Breast epithelium (tissue), 4 donors: Measurements from ENCODE around the gene NCEH1. TPM values are rescaled to one million over a fixed set of nuclear protein-coding genes. Genes with fewer than 3 reads are reported as not detected.
"Not testable (repeated sequence)": the region's sequence is repeated elsewhere in the genome, so short reads cannot be mapped to it uniquely, and the experiment has no call there.

Experiments
- DNase-seq, 2 donors: peaks; one replicate each; pipeline ENCODE4 v3.0.0-alpha.2; 2019; ENCODE audit warnings: low spot score in 2 of 2
- H3K27ac ChIP-seq, 2 donors: fragments of 200-600 bp; sonication (generic) in 1 of 2; one replicate each; pipeline ENCODE4 v1.5.1; 2016 to 2019; ENCODE audit warnings: mild to moderate bottlenecking in 1 of 2
- H3K27me3 ChIP-seq, 2 donors: fragments of 200-600 bp; sonication (generic) in 1 of 2; one replicate each; pipeline versions ENCODE4 v1.5.1 to v1.6.0; 2017 to 2019; ENCODE audit warnings: control low read depth in 1 of 2, mild to moderate bottlenecking in 1 of 2
- H3K36me3 ChIP-seq: fragments of 200-600 bp; one replicate; pipeline ENCODE4 v1.5.1; 2019
- H3K4me1 ChIP-seq, 2 donors: fragments of 200-600 bp; sonication (generic); one replicate each; pipeline ENCODE4 v1.5.1; 2016 to 2019; ENCODE audit warnings: control low read depth in 1 of 2
- H3K4me3 ChIP-seq, 3 donors: fragments of 200-600 bp; sonication (generic); 1 replicate in 2 of 3; 2 replicates in 1 of 3; pipeline ENCODE4 v1.5.1; 2016 to 2019; ENCODE audit warnings: mild to moderate bottlenecking in 3 of 3, moderate library complexity in 2 of 3
- H3K9me3 ChIP-seq, 2 donors: fragments of 200-600 bp; sonication (generic) in 1 of 2; one replicate each; pipeline ENCODE4 v1.5.1; 2016 to 2019; ENCODE audit warnings: control low read depth in 1 of 2
- POLR2A ChIP-seq: fragments of 450-650 bp; IDR thresholded peaks from one replicate; pipeline ENCODE4 v1.6.1; 2016; ENCODE audit warnings: antibody characterized with exemption, mild to moderate bottlenecking, moderate library complexity
- POLR2AphosphoS5 ChIP-seq, 3 donors: sonication (generic); formaldehyde crosslinking; IDR thresholded peaks; one replicate each; pipeline ENCODE4 v1.6.1; 2017; ENCODE audit warnings: antibody characterized with exemption in 3 of 3
- intact Hi-C: fragments of 100-400 bp; cut with DNase I; formaldehyde crosslinking; loops from one replicate; pipeline ENCODE4 v1.15.1; 2023; ENCODE audit warnings: low total_unique reads
- total RNA-seq, 3 donors: library from RNA; depleted of rRNA; stranded (reverse); fragments of >200 nt; gene quantifications; one replicate each; pipeline ENCODE4 v1.1.0, GENCODE V29; 2016
- TF ChIP-seq, protein P1 (sequence below), 3 donors: fragments of 450-650 bp; IDR thresholded peaks; one replicate each; pipeline ENCODE4 v1.5.1; 2016 to 2017; ENCODE audit warnings: antibody characterized with exemption in 3 of 3, mild to moderate bottlenecking in 3 of 3, moderate library complexity in 3 of 3

The NCEH1 gene
- total RNA-seq, 3 donors from 2014 or later: 8.5 to 23.9 (median 10.4) TPM

GRCh38 chr3:172596394-172596706, 114.5 kb downstream of the NCEH1 start:
- Histone ChIP-seq H3K9me3 (no peaks in the 10 kb centered on the region), H3K27ac (peak overlapping the region; percentile 84 to 89), H3K36me3 (no peaks in the 10 kb centered on the region), H3K4me3 (no peak overlapping the region), H3K27me3 (no peaks in the 10 kb centered on the region), H3K4me1 (peaks cover 0 to 13% of the 10 kb centered on the region in 2 donors)
- DNase-seq: no peak
- TF ChIP-seq, protein P1, sequence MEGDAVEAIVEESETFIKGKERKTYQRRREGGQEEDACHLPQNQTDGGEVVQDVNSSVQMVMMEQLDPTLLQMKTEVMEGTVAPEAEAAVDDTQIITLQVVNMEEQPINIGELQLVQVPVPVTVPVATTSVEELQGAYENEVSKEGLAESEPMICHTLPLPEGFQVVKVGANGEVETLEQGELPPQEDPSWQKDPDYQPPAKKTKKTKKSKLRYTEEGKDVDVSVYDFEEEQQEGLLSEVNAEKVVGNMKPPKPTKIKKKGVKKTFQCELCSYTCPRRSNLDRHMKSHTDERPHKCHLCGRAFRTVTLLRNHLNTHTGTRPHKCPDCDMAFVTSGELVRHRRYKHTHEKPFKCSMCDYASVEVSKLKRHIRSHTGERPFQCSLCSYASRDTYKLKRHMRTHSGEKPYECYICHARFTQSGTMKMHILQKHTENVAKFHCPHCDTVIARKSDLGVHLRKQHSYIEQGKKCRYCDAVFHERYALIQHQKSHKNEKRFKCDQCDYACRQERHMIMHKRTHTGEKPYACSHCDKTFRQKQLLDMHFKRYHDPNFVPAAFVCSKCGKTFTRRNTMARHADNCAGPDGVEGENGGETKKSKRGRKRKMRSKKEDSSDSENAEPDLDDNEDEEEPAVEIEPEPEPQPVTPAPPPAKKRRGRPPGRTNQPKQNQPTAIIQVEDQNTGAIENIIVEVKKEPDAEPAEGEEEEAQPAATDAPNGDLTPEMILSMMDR (IDR thresholded peaks at IDR 0.05): no peak
- no peak for TF ChIP-seq POLR2AphosphoS5 (IDR thresholded peaks at IDR 0.05)
- TF ChIP-seq POLR2A: no peak
- intact Hi-C loops: no loop called here

- Histone ChIP-seq H3K36me3 (no peaks in the 10 kb centered on the region), H3K27me3 (no peaks in the 10 kb centered on the region), H3K9me3 (no peaks in the 10 kb centered on the region), H3K4me3 (peak overlapping the region; percentile 31 to 57 (median 41)), H3K27ac (peak overlapping the region; percentile 84 to 89), H3K4me1 (peaks cover 0 to 13% of the 10 kb centered on the region in 2 donors)
- no peak for DNase-seq
- TF ChIP-seq POLR2A: no peak
- TF ChIP-seq, protein P1 (IDR thresholded peaks at IDR 0.05): peak; percentile 68 to 84 (median 79)
- TF ChIP-seq POLR2AphosphoS5 (IDR thresholded peaks at IDR 0.05): peak in 1 of 3 donors; percentile 34
- intact Hi-C loops: no loop called here
These were observed 115.0 kb downstream of the NCEH1 start for GRCh38 chr3:172595664-172596393.

GRCh38 chr3:172594900-172595663, 115.8 kb downstream of the NCEH1 start:
- H3K27ac ChIP-seq: peak overlapping the region; percentile 84 to 89
- H3K27me3 ChIP-seq, H3K9me3 ChIP-seq, H3K36me3 ChIP-seq, intact Hi-C loops, DNase-seq: not testable (repeated sequence)
- H3K4me3 ChIP-seq: peak overlapping the region in 1 of 3 donors; percentile 9
- H3K4me1 ChIP-seq: peaks cover 0 to 13% of the 10 kb centered on the region in 2 donors

- Histone ChIP-seq H3K4me1 (peaks cover 0 to 13% of the 10 kb centered on the region in 2 donors), H3K27me3 (no peaks in the 10 kb centered on the region), H3K36me3 (no peaks in the 10 kb centered on the region), H3K4me3 (no peak overlapping the region), H3K9me3 (no peaks in the 10 kb centered on the region), H3K27ac (peak overlapping the region in 1 of 2 donors; percentile 19)
- TF ChIP-seq, protein P1 (IDR thresholded peaks at IDR 0.05): no peak
- DNase-seq: no peak
- intact Hi-C loops: no loop called here
These were observed 117.8 kb downstream of the NCEH1 start for GRCh38 chr3:172592898-172593669.

GRCh38 chr3:172591876-172592771, 118.7 kb downstream of the NCEH1 start:
- H3K9me3 ChIP-seq: no peaks in the 10 kb centered on the region
- TF ChIP-seq, protein P1 (IDR thresholded peaks at IDR 0.05): no peak
- TF ChIP-seq POLR2A (no peak), POLR2AphosphoS5 (IDR thresholded peaks at IDR 0.05) (no peak)
- peaks cover 0 to 13% of the 10 kb centered on the region in 2 donors for H3K4me1 ChIP-seq
- no peak for DNase-seq
- H3K4me3 ChIP-seq: no peak overlapping the region
- intact Hi-C loops: no loop called here
- H3K27me3 ChIP-seq: no peaks in the 10 kb centered on the region
- no peak overlapping the region for H3K27ac ChIP-seq
- no peaks in the 10 kb centered on the region for H3K36me3 ChIP-seq
